CD14-positive monocyte (primary cell): ENCODE results near the gene TMEM232. TPM values are rescaled to one million over a fixed set of nuclear protein-coding genes. Genes with fewer than 3 reads are reported as not detected.

Source experiments
- DNase-seq, 3 donors: peaks; one replicate each; pipeline ENCODE4 v3.0.0-alpha.2; 2011 to 2022
- H2AFZ ChIP-seq: 2 replicates; pipeline ENCODE4 v1.6.0; 2012; ENCODE audit warnings: mild to moderate bottlenecking, low read depth, low read length, inconsistent platforms; ENCODE audit not compliant: insufficient read depth, poor library complexity, severe bottlenecking
- H3K27ac ChIP-seq, 2 donors: 1 replicate in 1 of 2; 2 replicates in 1 of 2; pipeline ENCODE4 v1.5.1; 2012 to 2013; ENCODE audit warnings: low read length in 2 of 2, control low read depth in 1 of 2, inconsistent platforms in 1 of 2, low read depth in 1 of 2, mild to moderate bottlenecking in 1 of 2
- H3K27me3 ChIP-seq, 2 donors: one replicate each; pipeline versions ENCODE4 v1.6.0 to v1.6.1; 2011 to 2013; ENCODE audit warnings: low read length in 2 of 2; ENCODE audit not compliant: control insufficient read depth in 2 of 2, insufficient read depth in 2 of 2
- H3K36me3 ChIP-seq, 2 donors: replicated peaks in 1 of 2; 1 replicate in 1 of 2; 2 replicates in 1 of 2; pipeline versions ENCODE4 v1.5.1 to v1.6.1; 2012 to 2013; ENCODE audit warnings: low read length in 2 of 2, control low read depth in 1 of 2, inconsistent platforms in 1 of 2, mild to moderate bottlenecking in 1 of 2; ENCODE audit not compliant: insufficient read depth in 2 of 2, control insufficient read depth in 1 of 2
- H3K4me1 ChIP-seq, 2 donors: 1 replicate in 1 of 2; 2 replicates in 1 of 2; pipeline versions ENCODE4 v1.5.1 to v1.6.1; 2012 to 2013; ENCODE audit warnings: low read length in 2 of 2, control low read depth in 1 of 2, inconsistent platforms in 1 of 2, mild to moderate bottlenecking in 1 of 2, moderate library complexity in 1 of 2; ENCODE audit not compliant: insufficient read depth in 2 of 2, control insufficient read depth in 1 of 2
- H3K4me2 ChIP-seq: replicated peaks from 2 replicates; pipeline ENCODE3; 2012; ENCODE audit warnings: low read length, moderate library complexity, mild to moderate bottlenecking; ENCODE audit not compliant: poor library complexity, severe bottlenecking; ENCODE audit errors: extremely low read depth
- H3K4me3 ChIP-seq, 3 experiments: fragments of 200-600 bp in 1 of 3; sonication (generic) in 1 of 3; replicated peaks in 1 of 3; 1 replicate in 2 of 3; 2 replicates in 1 of 3; pipeline ENCODE4 v1.5.1; 2011 to 2013; ENCODE audit warnings: low read length in 3 of 3, mild to moderate bottlenecking in 3 of 3, control low read depth in 2 of 3, low read depth in 2 of 3, inconsistent platforms in 1 of 3, moderate library complexity in 1 of 3
- H3K79me2 ChIP-seq: 2 replicates; pipeline ENCODE4 v1.6.0; 2012; ENCODE audit warnings: mild to moderate bottlenecking, control low read depth, inconsistent platforms, low read length, moderate library complexity; ENCODE audit not compliant: insufficient read depth
- H3K9ac ChIP-seq: 2 replicates; pipeline ENCODE4 v1.6.0; 2017; ENCODE audit warnings: low read length, mild to moderate bottlenecking; ENCODE audit not compliant: insufficient read depth, poor library complexity, severe bottlenecking
- H3K9me3 ChIP-seq, 2 donors: replicated peaks in 1 of 2; 1 replicate in 1 of 2; 2 replicates in 1 of 2; pipeline versions ENCODE4 v1.5.1 to v1.6.1; 2012 to 2013; ENCODE audit warnings: low read length in 2 of 2, control low read depth in 1 of 2; ENCODE audit not compliant: control insufficient read depth in 1 of 2, insufficient read depth in 1 of 2
- H4K20me1 ChIP-seq: 2 replicates; pipeline ENCODE4 v1.6.0; 2012; ENCODE audit warnings: mild to moderate bottlenecking, low read length, control low read depth, moderate library complexity; ENCODE audit not compliant: insufficient read depth
- H3K27ac Mint-ChIP-seq, 7 donors: one replicate each; pipeline ENCODE4 v1.8.0; 2020; ENCODE audit warnings: mild to moderate bottlenecking in 7 of 7, mixed read lengths in 7 of 7, moderate library complexity in 6 of 7, inconsistent platforms in 2 of 7
- H3K27me3 Mint-ChIP-seq, 3 donors: one replicate each; pipeline ENCODE4 v1.8.0; 2021 to 2022; ENCODE audit warnings: low read depth in 3 of 3, mild to moderate bottlenecking in 3 of 3, mixed read lengths in 3 of 3, moderate library complexity in 3 of 3, inconsistent platforms in 1 of 3
- H3K36me3 Mint-ChIP-seq, 2 donors: one replicate each; pipeline ENCODE4 v1.8.0; 2020; ENCODE audit warnings: mixed read lengths in 2 of 2, inconsistent platforms in 1 of 2, mild to moderate bottlenecking in 1 of 2
- H3K4me1 Mint-ChIP-seq: one replicate; pipeline ENCODE4 v1.8.0; 2020; ENCODE audit warnings: mild to moderate bottlenecking, mixed read lengths
- H3K4me3 Mint-ChIP-seq, 2 donors: one replicate each; pipeline ENCODE4 v1.8.0; 2020; ENCODE audit warnings: mild to moderate bottlenecking in 2 of 2, mixed read lengths in 2 of 2, moderate library complexity in 1 of 2
- H3K9me3 Mint-ChIP-seq, 7 donors: one replicate each; pipeline ENCODE4 v1.8.0; 2020 to 2022; ENCODE audit warnings: mixed read lengths in 7 of 7, mild to moderate bottlenecking in 6 of 7, moderate library complexity in 6 of 7, inconsistent platforms in 2 of 7
- WGBS: methylation state at CpG from one replicate; pipeline ENCODE4 v1.1.5; 2013; ENCODE audit warnings: missing lambda C conversion rate; ENCODE audit not compliant: insufficient coverage; 5-methylcytosine and 5-hydroxymethylcytosine counted together
- intact Hi-C, 2 donors: fragments of 100-400 bp; cut with micrococcal nuclease; formaldehyde crosslinking; loops; one replicate each; pipeline versions ENCODE4 v1.15.0 to v1.15.1; 2023
- polyA plus RNA-seq, 3 donors: library from polyadenylated mRNA; depleted of rRNA in 1 of 3; unstranded in 2 of 3; stranded (reverse) in 1 of 3; fragments of 300-500 nt in 2 of 3; fragments of >200 nt in 1 of 3; fragmentation: Illumina TruSeq in 2 of 3; gene quantifications; 1 replicate in 2 of 3; 2 replicates in 1 of 3; pipeline ENCODE4 v1.2.3, GENCODE V29; 2012 to 2021
- TF ChIP-seq, protein P1 (sequence below): fragments of 200-600 bp; IDR thresholded peaks from one replicate; pipeline ENCODE4 v1.8.0; 2022; ENCODE audit warnings: antibody characterized with exemption, mild to moderate bottlenecking

TMEM232 gene
- polyA plus RNA-seq, 3 donors = 0.04 to 1.4 (median 0.59) TPM

DNA sequence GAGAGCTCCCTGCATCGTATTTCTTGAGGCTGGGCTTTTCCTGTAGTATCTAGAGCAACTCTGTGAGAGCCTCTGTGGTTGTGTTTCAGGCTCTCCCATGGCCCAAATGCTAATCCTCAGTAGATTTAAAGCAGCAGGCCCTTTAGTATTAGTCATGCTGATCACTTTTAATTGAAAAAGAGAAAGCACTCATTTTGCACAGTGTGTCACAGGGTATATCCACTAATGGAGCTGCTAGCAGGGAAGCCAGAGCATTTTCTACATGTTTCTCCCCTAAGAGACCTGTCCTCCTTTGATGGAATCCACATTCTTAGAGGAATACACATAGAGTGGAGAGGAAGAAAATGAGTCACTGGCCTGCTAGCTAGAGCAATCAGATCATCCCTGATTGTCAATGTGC is 348.5 kb downstream of the TMEM232 start:
- Histone ChIP-seq H3K27me3 (no peaks in the 10 kb centered on the region), H3K9ac (no peak overlapping the region), H4K20me1 (no peaks in the 10 kb centered on the region), H3K36me3 (no peaks in the 10 kb centered on the region), H3K4me2 (no peak overlapping the region), H3K9me3 (no peaks in the 10 kb centered on the region), H3K4me3 (no peak overlapping the region), H3K4me1 (no peaks in the 10 kb centered on the region), H3K79me2 (no peaks in the 10 kb centered on the region), H2AFZ (no peak overlapping the region), H3K27ac (no peak overlapping the region)
- 100% methylated on average over 1 of the region's 1 CpG for WGBS
- peaks cover 0 to 1% (median 0%) of the 10 kb centered on the region in 3 donors for H3K27me3 Mint-ChIP-seq
- H3K36me3 Mint-ChIP-seq = no peaks in the 10 kb centered on the region
- no peak overlapping the region for H3K4me3 Mint-ChIP-seq
- peaks cover 0 to 5% (median 2%) of the 10 kb centered on the region in 7 donors for H3K9me3 Mint-ChIP-seq
- intact Hi-C loops = no loop called here
- TF ChIP-seq, protein P1, sequence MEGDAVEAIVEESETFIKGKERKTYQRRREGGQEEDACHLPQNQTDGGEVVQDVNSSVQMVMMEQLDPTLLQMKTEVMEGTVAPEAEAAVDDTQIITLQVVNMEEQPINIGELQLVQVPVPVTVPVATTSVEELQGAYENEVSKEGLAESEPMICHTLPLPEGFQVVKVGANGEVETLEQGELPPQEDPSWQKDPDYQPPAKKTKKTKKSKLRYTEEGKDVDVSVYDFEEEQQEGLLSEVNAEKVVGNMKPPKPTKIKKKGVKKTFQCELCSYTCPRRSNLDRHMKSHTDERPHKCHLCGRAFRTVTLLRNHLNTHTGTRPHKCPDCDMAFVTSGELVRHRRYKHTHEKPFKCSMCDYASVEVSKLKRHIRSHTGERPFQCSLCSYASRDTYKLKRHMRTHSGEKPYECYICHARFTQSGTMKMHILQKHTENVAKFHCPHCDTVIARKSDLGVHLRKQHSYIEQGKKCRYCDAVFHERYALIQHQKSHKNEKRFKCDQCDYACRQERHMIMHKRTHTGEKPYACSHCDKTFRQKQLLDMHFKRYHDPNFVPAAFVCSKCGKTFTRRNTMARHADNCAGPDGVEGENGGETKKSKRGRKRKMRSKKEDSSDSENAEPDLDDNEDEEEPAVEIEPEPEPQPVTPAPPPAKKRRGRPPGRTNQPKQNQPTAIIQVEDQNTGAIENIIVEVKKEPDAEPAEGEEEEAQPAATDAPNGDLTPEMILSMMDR = no peak
- no peaks in the 10 kb centered on the region for H3K4me1 Mint-ChIP-seq
- DNase-seq = no peak
- no peak overlapping the region for H3K27ac Mint-ChIP-seq

DNA sequence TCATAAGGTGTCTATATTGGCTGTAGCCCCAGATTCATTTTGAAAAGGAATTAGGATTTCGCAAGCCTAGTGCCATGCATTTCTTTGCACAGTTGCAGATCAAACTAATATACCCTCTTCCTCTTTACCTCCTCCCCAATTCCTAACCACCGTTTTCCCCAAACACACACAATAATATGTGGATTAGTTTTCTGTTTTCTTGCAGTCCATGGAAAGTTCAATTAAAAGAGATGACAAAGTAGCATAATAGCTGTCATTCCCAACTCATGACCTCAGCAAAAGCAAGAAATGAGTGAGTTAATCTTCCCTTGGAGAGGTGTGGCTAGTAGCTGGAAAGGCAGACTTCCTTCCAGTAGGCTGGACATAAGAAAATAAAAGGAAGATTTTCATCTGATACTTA is 349.1 kb downstream of the TMEM232 start:
- Histone ChIP-seq H3K79me2 (no peaks in the 10 kb centered on the region), H3K36me3 (no peaks in the 10 kb centered on the region), H3K4me3 (no peak overlapping the region), H2AFZ (no peak overlapping the region), H4K20me1 (no peaks in the 10 kb centered on the region), H3K9ac (no peak overlapping the region), H3K27ac (no peak overlapping the region), H3K9me3 (no peaks in the 10 kb centered on the region), H3K4me2 (no peak overlapping the region), H3K4me1 (no peaks in the 10 kb centered on the region), H3K27me3 (no peaks in the 10 kb centered on the region)
- no peaks in the 10 kb centered on the region for H3K36me3 Mint-ChIP-seq
- intact Hi-C loops = no loop called here
- TF ChIP-seq, protein P1 = no peak
- no CpG with 5 or more reads among the region's 2 CpGs for WGBS
- peaks cover 0 to 4% (median 2%) of the 10 kb centered on the region in 7 donors for H3K9me3 Mint-ChIP-seq
- H3K27ac Mint-ChIP-seq = no peak overlapping the region
- H3K4me3 Mint-ChIP-seq = no peak overlapping the region
- H3K27me3 Mint-ChIP-seq = peaks cover 0 to 1% (median 0%) of the 10 kb centered on the region in 3 donors
- no peaks in the 10 kb centered on the region for H3K4me1 Mint-ChIP-seq
- no peak for DNase-seq
